Gastrocnemius medialis (tissue), 4 donors: ENCODE results near the gene GPRIN2.

Experiments used
- CTCF ChIP-seq, 5 experiments: fragments of 450-650 bp in 3 of 5; fragments of 200-600 bp in 2 of 5; sonication (generic) in 2 of 5; IDR thresholded peaks in 4 of 5; conservative IDR thresholded peaks in 1 of 5; 1 replicate in 4 of 5; 2 replicates in 1 of 5; pipeline ENCODE4 v1.5.1; 2016 to 2019; ENCODE audit warnings: antibody characterized with exemption in 5 of 5, mild to moderate bottlenecking in 3 of 5, moderate library complexity in 3 of 5
- POLR2A ChIP-seq, 2 donors: fragments of 450-650 bp; IDR thresholded peaks; one replicate each; pipeline ENCODE4 v1.6.1; 2017; ENCODE audit warnings: antibody characterized with exemption in 2 of 2, mild to moderate bottlenecking in 2 of 2, moderate library complexity in 2 of 2

GRCh38 chr10:46542567-46543465, 13.6 kb downstream of the GPRIN2 start:
- TF ChIP-seq CTCF (IDR thresholded peaks at IDR 0.05 in 4 of 5, conservative IDR thresholded peaks at IDR 0.05 in 1 of 5) (no peak), POLR2A (IDR thresholded peaks at IDR 0.05) (no peak)
